K562 (cell line): Measurements from ENCODE around the gene NMT1. TPM values are rescaled to one million over a fixed set of nuclear protein-coding genes. Genes with fewer than 3 reads are reported as not detected.

Source experiments
- ATAC-seq: fragments of 200-7000 bp; cut with Tn5 transposase; 3 replicates; pipeline ENCODE4 v1.9.1; 2020; ENCODE audit warnings: moderate library complexity
- BruUV-seq: library from RNA; stranded (reverse); fragments of 400-500 nt; replicated peaks from 2 replicates; lab custom pipeline; 2021; lab: Mats Ljungman, UMichigan
- CTCF ChIA-PET: fragments of 300-600 bp; formaldehyde crosslinking; extraction: SDS; loops from one replicate; lab custom pipeline; 2021; ENCODE audit warnings: low intra/inter-chr PET ratio; lab: Yijun Ruan, JAX
- POLR2A ChIA-PET: fragments of 300-600, 350-650 bp; sonication (Branson Sonifier 250); formaldehyde crosslinking; extraction: SDS; loops from one replicate; lab custom pipeline; 2021; ENCODE audit warnings: antibody characterized with exemption, inconsistent platforms; lab: Yijun Ruan, JAX
- DNase-seq, 4 experiments: peaks; one replicate each; pipeline versions ENCODE4 v3.0.0 to v3.0.0-alpha.2; 2011 to 2018; ENCODE audit warnings: low spot score in 3 of 4, mixed read lengths in 3 of 4; ENCODE audit errors: extremely low read depth in 1 of 4
- FAIRE-seq: peaks from 2 replicates; lab custom pipeline; 2011; peaks lifted over from hg19 to GRCh38; lab: Jason Lieb, UNC
- H2AFZ ChIP-seq: 2 replicates; pipeline ENCODE4 v1.6.0; 2011; ENCODE audit warnings: low read depth, low read length, control low read depth, inconsistent platforms
- H3K27ac ChIP-seq: fragments of 200-600 bp; 3 replicates; pipeline ENCODE4 v1.8.0; 2011; ENCODE audit warnings: low read depth, mild to moderate bottlenecking, control low read depth, inconsistent platforms, low read length, moderate library complexity, mixed read lengths; ENCODE audit errors: extremely low read depth
- H3K27me3 ChIP-seq, 2 experiments: fragments of 300-600 bp in 1 of 2; 2 replicates in 1 of 2; 3 replicates in 1 of 2; pipeline versions ENCODE4 v1.6.0 to v1.8.0; 2011; ENCODE audit warnings: inconsistent platforms in 2 of 2, low read length in 2 of 2, mild to moderate bottlenecking in 1 of 2, mixed read lengths in 1 of 2, moderate library complexity in 1 of 2; ENCODE audit not compliant: control insufficient read depth in 2 of 2, insufficient read depth in 2 of 2
- H3K36me3 ChIP-seq: fragments of 300-600 bp; 3 replicates; pipeline ENCODE4 v1.8.0; 2011; ENCODE audit warnings: mild to moderate bottlenecking, low read length, inconsistent platforms; ENCODE audit not compliant: control insufficient read depth, insufficient read depth
- H3K4me1 ChIP-seq, 2 experiments: fragments of 200-600 bp in 1 of 2; replicated peaks in 1 of 2; 2 replicates in 1 of 2; 3 replicates in 1 of 2; pipeline versions ENCODE4 v1.5.1 to v1.8.0; 2011; ENCODE audit warnings: inconsistent platforms in 2 of 2, low read length in 2 of 2, mild to moderate bottlenecking in 1 of 2, mixed read lengths in 1 of 2, moderate library complexity in 1 of 2; ENCODE audit not compliant: control insufficient read depth in 2 of 2, insufficient read depth in 2 of 2
- H3K4me2 ChIP-seq: 2 replicates; pipeline ENCODE4 v1.6.1; 2011; ENCODE audit warnings: low read length, control low read depth, inconsistent platforms, mixed read lengths; ENCODE audit not compliant: insufficient read depth
- H3K4me3 ChIP-seq: fragments of 200-600 bp; sonication (generic), shearing (Covaris generic); 2 replicates; pipeline ENCODE4 v1.5.1; 2016; ENCODE audit warnings: control low read depth, inconsistent platforms
- H3K79me2 ChIP-seq: fragments of 200-600 bp; 3 replicates; pipeline ENCODE4 v1.8.0; 2011; ENCODE audit warnings: low read length, inconsistent platforms; ENCODE audit not compliant: control insufficient read depth, insufficient read depth
- H3K9ac ChIP-seq, 2 experiments: 2 replicates each; pipeline versions ENCODE4 v1.6.0 to v1.6.1; 2011; ENCODE audit warnings: low read depth in 2 of 2, low read length in 2 of 2, control low read depth in 1 of 2, inconsistent platforms in 1 of 2, mild to moderate bottlenecking in 1 of 2, mixed read lengths in 1 of 2; ENCODE audit not compliant: insufficient read depth in 1 of 2
- H3K9me1 ChIP-seq: one replicate; pipeline ENCODE4 v1.6.0; 2011; ENCODE audit warnings: inconsistent platforms, mild to moderate bottlenecking, low read length, moderate library complexity; ENCODE audit not compliant: control insufficient read depth, insufficient read depth
- H3K9me3 ChIP-seq: replicated peaks from 2 replicates; pipeline ENCODE4 v1.5.1; 2011; ENCODE audit warnings: low read depth, low read length, inconsistent platforms; ENCODE audit not compliant: control insufficient read depth, insufficient read depth
- H4K20me1 ChIP-seq: replicated peaks from 2 replicates; pipeline ENCODE4 v1.6.1; 2011; ENCODE audit warnings: low read length, inconsistent platforms, mixed read lengths; ENCODE audit not compliant: control insufficient read depth, insufficient read depth
- CBX1 ChIP-seq: sonication (generic); IDR thresholded peaks from 2 replicates; pipeline ENCODE4 v1.6.1; 2016; ENCODE audit warnings: antibody characterized with exemption, low read depth, mild to moderate bottlenecking
- PHF21A ChIP-seq: fragments of 450-650 bp; IDR thresholded peaks from 2 replicates; pipeline ENCODE4 v1.6.1; 2017; ENCODE audit warnings: low read depth, borderline replicate concordance
- SRSF9 ChIP-seq: fragments of 200-400 bp; formaldehyde crosslinking; IDR thresholded peaks from 2 replicates; pipeline ENCODE4 v1.6.1; 2017; ENCODE audit warnings: low read depth, low read length, borderline replicate concordance
- ZKSCAN8 ChIP-seq: fragments of 200-800 bp; sonication (Bioruptor generic); IDR thresholded peaks from 2 replicates; pipeline ENCODE4 v1.6.1; 2016; ENCODE audit warnings: missing genetic modification characterization, missing compliant biosample characterization
- WGBS: fragments of 100-300 bp; shearing (Covaris generic); methylation state at CpG from one replicate; pipeline ENCODE4 v1.1.6; 2016; ENCODE audit warnings: low coverage, mixed read lengths; ENCODE audit not compliant: insufficient coverage; ENCODE audit errors: missing lambda C conversion rate; 5-methylcytosine and 5-hydroxymethylcytosine counted together
- in situ Hi-C: fragments of 300-500 bp; cut with MboI; formaldehyde crosslinking; loops from 4 replicates; pipeline ENCODE4 v1.15.0; 2018; ENCODE audit warnings: inconsistent platforms, mixed read lengths
- intact Hi-C: fragments of 100-400 bp; cut with micrococcal nuclease; formaldehyde crosslinking; loops from 2 replicates; pipeline ENCODE4 v1.14.2; 2022
- polyA plus RNA-seq, 8 experiments: library from polyadenylated mRNA; depleted of rRNA in 4 of 8; stranded (reverse) in 5 of 8; unstranded in 3 of 8; fragments of >200 nt; fragmentation: Nextera tagmentation in 2 of 8; fragmentation: Illumina TruSeq in 1 of 8; extraction: Ambion mirVana in 2 of 8; extraction: Trizol in 1 of 8; gene quantifications; 2 replicates each; pipeline versions ENCODE4 v1.2.1 to v1.2.3, GENCODE V29; 2011 to 2014; ENCODE audit warnings: inconsistent platforms in 1 of 8, missing spikeins in 1 of 8
- total RNA-seq, 7 experiments: library from RNA; depleted of rRNA in 6 of 7; stranded (reverse); fragments of >200 nt in 6 of 7; fragmentation: Illumina TruSeq in 2 of 7; extraction: Trizol in 2 of 7; gene quantifications; 2 replicates each; pipeline versions ENCODE4 v1.2.1 to v1.2.3, GENCODE V29; 2011 to 2021; ENCODE audit warnings: low replicate concordance in 1 of 7
- TF ChIP-seq, protein P1 (sequence below): IDR thresholded peaks from 2 replicates; pipeline ENCODE4 v1.6.1; 2011; ENCODE audit warnings: borderline replicate concordance, low read depth, mild to moderate bottlenecking, moderate library complexity, low read length; ENCODE audit not compliant: insufficient read depth, poor library complexity, severe bottlenecking
- TF ChIP-seq, protein P2 (sequence below): fragments of 450-650 bp; IDR thresholded peaks from 2 replicates; pipeline ENCODE4 v1.6.1; 2016; ENCODE audit warnings: antibody characterized with exemption
- TF ChIP-seq, protein P3 (sequence below): sonication (generic); formaldehyde crosslinking; IDR thresholded peaks from 2 replicates; pipeline ENCODE4 v1.9.0; 2022; ENCODE audit warnings: mild to moderate bottlenecking, missing genetic modification reagents

The NMT1 gene
- total and polyA plus RNA-seq, 9 of the 15 experiments (the other 6 are each of a cell fraction or from before 2014, with no cell fraction given): 86.7 to 569 (median 213) TPM

DNA sequence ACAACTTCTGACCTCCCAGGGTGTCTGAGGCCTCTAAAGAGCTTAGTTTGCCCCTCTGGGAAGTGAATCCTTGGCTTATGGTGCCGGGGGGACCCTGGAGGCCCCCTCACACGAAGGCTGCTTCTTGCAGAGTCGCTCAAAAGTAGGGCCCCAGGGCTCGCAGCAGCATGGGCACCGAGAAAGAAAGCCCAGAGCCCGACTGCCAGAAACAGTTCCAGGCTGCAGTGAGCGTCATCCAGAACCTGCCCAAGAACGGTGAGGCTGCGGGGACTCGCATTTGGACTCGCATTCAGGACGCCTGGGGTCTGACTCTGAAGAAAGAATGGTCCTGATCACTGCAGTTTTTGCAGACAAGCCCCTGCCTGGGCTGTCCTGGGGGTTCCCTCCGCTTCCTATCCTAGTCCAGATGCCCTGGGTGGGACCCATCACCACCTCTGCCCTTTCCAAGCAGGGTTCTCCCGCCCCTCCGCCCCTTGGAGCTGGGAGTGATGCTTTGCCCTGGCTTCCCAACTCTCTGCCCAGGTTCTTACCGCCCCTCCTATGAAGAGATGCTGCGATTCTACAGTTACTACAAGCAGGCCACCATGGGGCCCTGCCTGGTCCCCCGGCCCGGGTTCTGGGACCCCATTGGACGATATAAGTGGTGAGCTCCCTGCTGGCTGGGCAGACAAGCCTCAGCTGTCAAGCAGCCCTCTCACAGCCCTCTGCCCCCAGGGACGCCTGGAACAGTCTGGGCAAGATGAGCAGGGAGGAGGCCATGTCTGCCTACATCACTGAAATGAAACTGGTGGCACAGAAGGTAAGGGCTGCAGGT is 75.1 kb downstream of the NMT1 start (continued):
- TF ChIP-seq, protein P1, sequence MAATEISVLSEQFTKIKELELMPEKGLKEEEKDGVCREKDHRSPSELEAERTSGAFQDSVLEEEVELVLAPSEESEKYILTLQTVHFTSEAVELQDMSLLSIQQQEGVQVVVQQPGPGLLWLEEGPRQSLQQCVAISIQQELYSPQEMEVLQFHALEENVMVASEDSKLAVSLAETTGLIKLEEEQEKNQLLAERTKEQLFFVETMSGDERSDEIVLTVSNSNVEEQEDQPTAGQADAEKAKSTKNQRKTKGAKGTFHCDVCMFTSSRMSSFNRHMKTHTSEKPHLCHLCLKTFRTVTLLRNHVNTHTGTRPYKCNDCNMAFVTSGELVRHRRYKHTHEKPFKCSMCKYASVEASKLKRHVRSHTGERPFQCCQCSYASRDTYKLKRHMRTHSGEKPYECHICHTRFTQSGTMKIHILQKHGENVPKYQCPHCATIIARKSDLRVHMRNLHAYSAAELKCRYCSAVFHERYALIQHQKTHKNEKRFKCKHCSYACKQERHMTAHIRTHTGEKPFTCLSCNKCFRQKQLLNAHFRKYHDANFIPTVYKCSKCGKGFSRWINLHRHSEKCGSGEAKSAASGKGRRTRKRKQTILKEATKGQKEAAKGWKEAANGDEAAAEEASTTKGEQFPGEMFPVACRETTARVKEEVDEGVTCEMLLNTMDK: no peak

DNA sequence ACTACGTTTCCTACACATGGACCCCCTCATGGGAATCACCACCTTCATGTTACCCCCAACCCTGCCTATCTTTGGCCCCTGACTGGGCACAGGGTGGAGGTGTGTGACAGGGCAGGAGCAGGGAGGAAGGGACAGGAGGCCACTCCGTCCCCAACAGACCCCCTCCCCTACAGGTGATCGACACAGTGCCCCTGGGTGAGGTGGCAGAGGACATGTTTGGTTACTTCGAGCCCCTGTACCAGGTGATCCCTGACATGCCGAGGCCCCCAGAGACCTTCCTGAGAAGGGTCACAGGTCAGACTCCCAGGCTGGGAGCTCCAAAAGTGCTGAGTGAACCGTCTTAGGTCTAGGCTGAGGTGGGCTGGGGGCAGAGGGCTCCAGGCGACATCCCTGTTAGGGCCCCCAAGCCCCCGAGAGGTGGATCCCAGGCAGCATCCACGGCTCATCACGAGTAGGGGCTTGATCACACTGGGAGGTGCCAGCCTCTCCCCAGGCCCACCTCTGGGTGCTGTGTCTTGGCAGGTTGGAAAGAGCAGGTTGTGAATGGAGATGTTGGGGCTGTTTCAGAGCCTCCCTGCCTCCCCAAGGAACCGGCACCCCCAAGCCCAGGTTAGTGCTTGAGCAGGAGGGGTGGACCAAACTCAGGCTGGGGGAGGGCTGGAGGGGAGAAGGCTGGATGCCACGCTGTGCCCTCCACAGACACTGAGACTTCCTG is 75.9 kb downstream of the NMT1 start:
- in situ Hi-C loops: loop anchor here (5.0 kb wide), 1 partner anchor 60 kb away; no protein-coding TSS in a partner anchor
- H3K4me2 ChIP-seq: no peak overlapping the region
- H3K9me3 ChIP-seq: no peaks in the 10 kb centered on the region; the same call in 1 of the 2 replicates
- BruUV-seq: no TSS peak
- no peaks in the 10 kb centered on the region for H4K20me1 ChIP-seq
- ATAC-seq (no peak), FAIRE-seq (no peak)
- POLR2A ChIA-PET: interaction anchor here (1.0 to 7.1 kb wide), 4 partner anchors 13 to 56 kb away, joined by 3 to 119 read pairs (median 4); partner anchors contain the start of gene HEXIM1
- no peak overlapping the region for H3K27ac ChIP-seq
- intact Hi-C loops: loop anchor here (5.0 kb wide), 1 partner anchor 250 kb away; no protein-coding TSS in a partner anchor
- H3K4me3 ChIP-seq: no peak overlapping the region
- H3K4me1 ChIP-seq: peaks cover 7 to 36% of the 10 kb centered on the region in 2 experiments
- no peaks in the 10 kb centered on the region for H3K36me3 ChIP-seq
- H3K9ac ChIP-seq: peak overlapping the region in 1 of 2 experiments; percentile 33; a peak in 1 of 4 replicates
- no peak overlapping the region for H2AFZ ChIP-seq
- WGBS: 62% methylated on average over 11 of the region's 12 CpGs
- H3K27me3 ChIP-seq: no peaks in the 10 kb centered on the region
- TF ChIP-seq, protein P2, sequence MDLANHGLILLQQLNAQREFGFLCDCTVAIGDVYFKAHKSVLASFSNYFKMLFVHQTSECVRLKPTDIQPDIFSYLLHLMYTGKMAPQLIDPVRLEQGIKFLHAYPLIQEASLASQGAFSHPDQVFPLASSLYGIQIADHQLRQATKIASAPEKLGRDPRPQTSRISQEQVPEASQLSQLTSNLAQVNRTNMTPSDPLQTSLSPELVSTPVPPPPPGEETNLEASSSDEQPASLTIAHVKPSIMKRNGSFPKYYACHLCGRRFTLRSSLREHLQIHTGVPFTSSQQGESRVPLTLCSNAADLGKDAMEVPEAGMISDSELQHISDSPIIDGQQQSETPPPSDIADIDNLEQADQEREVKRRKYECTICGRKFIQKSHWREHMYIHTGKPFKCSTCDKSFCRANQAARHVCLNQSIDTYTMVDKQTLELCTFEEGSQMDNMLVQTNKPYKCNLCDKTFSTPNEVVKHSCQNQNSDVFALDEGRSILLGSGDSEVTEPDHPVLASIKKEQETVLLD: no peak
- TF ChIP-seq ZKSCAN8 (CRISPR knock-in tag) (no peak), CBX1 (no peak), SRSF9 (no peak), PHF21A (no peak)
- TF ChIP-seq, protein P3, sequence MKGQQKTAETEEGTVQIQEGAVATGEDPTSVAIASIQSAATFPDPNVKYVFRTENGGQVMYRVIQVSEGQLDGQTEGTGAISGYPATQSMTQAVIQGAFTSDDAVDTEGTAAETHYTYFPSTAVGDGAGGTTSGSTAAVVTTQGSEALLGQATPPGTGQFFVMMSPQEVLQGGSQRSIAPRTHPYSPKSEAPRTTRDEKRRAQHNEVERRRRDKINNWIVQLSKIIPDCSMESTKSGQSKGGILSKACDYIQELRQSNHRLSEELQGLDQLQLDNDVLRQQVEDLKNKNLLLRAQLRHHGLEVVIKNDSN (CRISPR knock-in tag): no peak
- TF ChIP-seq, all 486 proteins: peak for 0
- CTCF ChIA-PET: interaction anchor here (1.4 to 6.2 kb wide), 3 partner anchors 15 to 249 kb away, joined by 5 to 165 read pairs (median 29); no protein-coding TSS in a partner anchor
- no peak for DNase-seq
- Histone ChIP-seq H3K9me1 (no peaks in the 10 kb centered on the region), H3K79me2 (peaks cover 7% of the 10 kb centered on the region; the same call in 1 of the 3 replicates)
